Mesenchymal stem cell (in vitro differentiated cells and primary cell): ENCODE results near the gene CCAR1.

Experiments
- DNase-seq: peaks from one replicate; pipeline ENCODE4 v3.0.0-alpha.2; 2013
- H2AFZ ChIP-seq: one replicate; pipeline ENCODE4 v1.6.1; 2013; ENCODE audit warnings: low read depth, mild to moderate bottlenecking, control low read depth, inconsistent platforms, low read length, moderate library complexity
- H2AK5ac ChIP-seq: 2 replicates; pipeline ENCODE4 v1.6.1; 2013; ENCODE audit warnings: low read length, moderate library complexity, mild to moderate bottlenecking, inconsistent platforms; ENCODE audit not compliant: severe bottlenecking
- H2BK120ac ChIP-seq: one replicate; pipeline ENCODE4 v1.6.1; 2013; ENCODE audit warnings: low read depth, mild to moderate bottlenecking, inconsistent platforms, low read length, moderate library complexity
- H2BK12ac ChIP-seq, 2 experiments: one replicate each; pipeline ENCODE4 v1.6.1; 2013; ENCODE audit warnings: inconsistent platforms in 2 of 2, low read length in 2 of 2, mild to moderate bottlenecking in 2 of 2, moderate library complexity in 2 of 2, control low read depth in 1 of 2
- H2BK15ac ChIP-seq: one replicate; pipeline ENCODE4 v1.6.1; 2013; ENCODE audit warnings: mild to moderate bottlenecking, low read depth, inconsistent platforms; ENCODE audit not compliant: poor library complexity, severe bottlenecking
- H2BK5ac ChIP-seq: 2 replicates; pipeline ENCODE4 v1.6.1; 2013; ENCODE audit warnings: low read depth, mild to moderate bottlenecking, low read length, control low read depth, inconsistent platforms; ENCODE audit not compliant: poor library complexity, severe bottlenecking
- H3K14ac ChIP-seq, 2 experiments: one replicate each; pipeline ENCODE4 v1.6.1; 2013; ENCODE audit warnings: inconsistent platforms in 2 of 2, low read length in 2 of 2, control low read depth in 1 of 2, mild to moderate bottlenecking in 1 of 2, moderate library complexity in 1 of 2
- H3K18ac ChIP-seq, 2 experiments: one replicate each; pipeline ENCODE4 v1.6.1; 2013; ENCODE audit warnings: inconsistent platforms in 2 of 2, low read length in 2 of 2, control low read depth in 1 of 2, low read depth in 1 of 2, mild to moderate bottlenecking in 1 of 2
- H3K23ac ChIP-seq, 2 experiments: one replicate each; pipeline ENCODE4 v1.6.1; 2013; ENCODE audit warnings: inconsistent platforms in 2 of 2, low read length in 2 of 2, mild to moderate bottlenecking in 2 of 2, moderate library complexity in 2 of 2, control low read depth in 1 of 2
- H3K27ac ChIP-seq: 2 replicates; pipeline ENCODE4 v1.5.1; 2013; ENCODE audit warnings: mild to moderate bottlenecking, moderate library complexity, low read length, control low read depth, inconsistent platforms; ENCODE audit not compliant: poor library complexity, severe bottlenecking
- H3K27me3 ChIP-seq, 2 experiments: 2 replicates each; pipeline versions ENCODE4 v1.6.1 to v1.7.0; 2013; ENCODE audit warnings: low read length in 2 of 2, mild to moderate bottlenecking in 2 of 2, moderate library complexity in 2 of 2, control low read depth in 1 of 2, inconsistent platforms in 1 of 2; ENCODE audit not compliant: control insufficient read depth in 1 of 2, insufficient read depth in 1 of 2
- H3K36me3 ChIP-seq, 2 experiments: 2 replicates each; pipeline versions ENCODE4 v1.6.1 to v1.7.0; 2013; ENCODE audit warnings: low read length in 2 of 2, control low read depth in 1 of 2, inconsistent platforms in 1 of 2, low read depth in 1 of 2, mild to moderate bottlenecking in 1 of 2; ENCODE audit not compliant: insufficient read depth in 2 of 2, control insufficient read depth in 1 of 2
- H3K4ac ChIP-seq, 2 experiments: one replicate each; pipeline ENCODE4 v1.6.1; 2013; ENCODE audit warnings: inconsistent platforms in 2 of 2, low read length in 2 of 2, mild to moderate bottlenecking in 2 of 2, moderate library complexity in 2 of 2, control low read depth in 1 of 2, low read depth in 1 of 2
- H3K4me1 ChIP-seq: 2 replicates; pipeline ENCODE4 v1.6.1; 2013; ENCODE audit warnings: low read depth, low read length, control low read depth; ENCODE audit not compliant: control insufficient read depth, insufficient read depth
- H3K4me2 ChIP-seq: 2 replicates; pipeline ENCODE4 v1.6.1; 2013; ENCODE audit warnings: low read length, mild to moderate bottlenecking, inconsistent platforms; ENCODE audit not compliant: poor library complexity, severe bottlenecking
- H3K4me3 ChIP-seq, 2 experiments: 2 replicates each; pipeline versions ENCODE4 v1.5.1 to v1.7.0; 2013; ENCODE audit warnings: low read length in 2 of 2, mild to moderate bottlenecking in 2 of 2, control low read depth in 1 of 2, low read depth in 1 of 2; ENCODE audit not compliant: insufficient read depth in 1 of 2
- H3K79me1 ChIP-seq: replicated peaks from 2 replicates; pipeline ENCODE4 v1.6.1; 2013; ENCODE audit warnings: mild to moderate bottlenecking, control low read depth, low read length, inconsistent platforms; ENCODE audit not compliant: poor library complexity, severe bottlenecking
- H3K9ac ChIP-seq: 2 replicates; pipeline ENCODE4 v1.7.0; 2013; ENCODE audit warnings: mild to moderate bottlenecking, low read length, moderate library complexity
- H3K9me3 ChIP-seq: 2 replicates; pipeline ENCODE4 v1.7.0; 2013; ENCODE audit warnings: mild to moderate bottlenecking, low read length; ENCODE audit not compliant: control insufficient read depth
- H4K8ac ChIP-seq: one replicate; pipeline ENCODE4 v1.6.1; 2013; ENCODE audit warnings: inconsistent platforms, mild to moderate bottlenecking, low read length, moderate library complexity
- H4K91ac ChIP-seq: one replicate; pipeline ENCODE4 v1.6.1; 2013; ENCODE audit warnings: mild to moderate bottlenecking, low read length, inconsistent platforms
- WGBS: methylation state at CpG from one replicate; pipeline ENCODE4 v1.1.7; 2013; ENCODE audit warnings: mixed read lengths; 5-methylcytosine and 5-hydroxymethylcytosine counted together

The CCAR1 gene

DNA sequence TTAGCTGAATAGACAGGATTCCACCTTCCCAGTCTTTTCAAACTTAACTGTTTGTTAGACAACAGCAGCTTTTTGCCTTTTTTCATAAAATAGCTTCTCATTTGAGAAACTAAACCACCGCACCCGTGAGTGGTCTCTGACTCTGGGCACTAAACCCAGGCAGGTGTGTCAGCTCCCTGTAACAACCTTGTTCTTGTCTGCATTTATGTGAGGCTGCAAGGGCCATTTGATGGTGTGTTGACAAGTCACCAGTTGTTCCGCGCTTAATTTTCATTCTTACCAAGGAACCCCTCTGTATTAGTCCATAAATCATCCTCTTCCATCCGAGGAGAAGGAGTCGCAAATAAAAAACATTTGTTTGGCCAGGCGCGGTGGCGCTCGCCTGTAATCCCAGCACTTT, 107.8 kb downstream of the CCAR1 start:
- Histone ChIP-seq H3K9me3 (no peaks in the 10 kb centered on the region), H2AK5ac (no peak overlapping the region), H4K91ac (no peak overlapping the region), H3K4me3 (no peak overlapping the region), H2BK15ac (no peak overlapping the region), H3K4me1 (peaks cover 12% of the 10 kb centered on the region), H4K8ac (no peak overlapping the region), H2BK12ac (no peak overlapping the region), H3K79me1 (no peaks in the 10 kb centered on the region), H3K27me3 (peaks cover 20 to 50% of the 10 kb centered on the region in 2 experiments), H3K9ac (no peak overlapping the region), H2BK5ac (no peak overlapping the region), H3K14ac (no peak overlapping the region), H3K27ac (no peak overlapping the region), H3K4me2 (no peak overlapping the region), H3K36me3 (no peaks in the 10 kb centered on the region), H3K23ac (no peak overlapping the region), H3K4ac (no peak overlapping the region), H3K18ac (no peak overlapping the region), H2BK120ac (no peak overlapping the region), H2AFZ (no peak overlapping the region)
- DNase-seq = peak; percentile 1
- WGBS = 88% methylated on average over 10 of the region's 10 CpGs

DNA sequence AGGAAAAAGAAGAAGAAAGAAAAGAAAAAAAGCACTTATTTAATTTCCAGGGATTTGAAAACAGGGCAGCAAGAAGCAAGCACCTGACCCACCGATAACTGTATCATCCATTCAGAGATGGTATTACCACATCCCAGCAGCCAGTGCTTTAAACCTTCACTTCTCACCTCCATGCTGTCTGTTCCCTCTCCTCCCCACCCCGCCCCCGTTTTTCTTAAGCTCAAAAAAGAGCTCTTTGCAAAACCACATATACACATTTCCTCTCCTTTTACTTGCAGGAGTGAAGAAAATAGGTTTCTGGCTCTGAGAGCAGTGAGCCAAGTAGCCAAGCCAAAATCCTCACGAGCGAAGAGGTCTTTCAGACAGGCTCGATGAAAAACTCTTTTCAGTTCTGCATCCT, 108.5 kb downstream of the CCAR1 start:
- no peak overlapping the region for H2BK15ac ChIP-seq
- no peak overlapping the region for H3K9ac ChIP-seq
- no peak overlapping the region for H4K91ac ChIP-seq
- no peak overlapping the region for H2BK12ac ChIP-seq
- DNase-seq = no peak
- H3K4ac ChIP-seq = no peak overlapping the region
- H3K23ac ChIP-seq = no peak overlapping the region
- no peak overlapping the region for H2BK5ac ChIP-seq
- H3K27me3 ChIP-seq = peaks cover 20 to 52% of the 10 kb centered on the region in 2 experiments
- peaks cover 12% of the 10 kb centered on the region for H3K4me1 ChIP-seq
- H3K18ac ChIP-seq = no peak overlapping the region
- no peaks in the 10 kb centered on the region for H3K79me1 ChIP-seq
- H3K4me3 ChIP-seq = no peak overlapping the region
- 93% methylated on average over 4 of the region's 6 CpGs for whole genome bisulfite sequencing
- no peak overlapping the region for H3K27ac ChIP-seq
- no peak overlapping the region for H2AFZ ChIP-seq
- H3K4me2 ChIP-seq = no peak overlapping the region
- no peak overlapping the region for H2AK5ac ChIP-seq
- no peak overlapping the region for H4K8ac ChIP-seq
- H3K14ac ChIP-seq = no peak overlapping the region
- H2BK120ac ChIP-seq = no peak overlapping the region
- no peaks in the 10 kb centered on the region for H3K9me3 ChIP-seq
- H3K36me3 ChIP-seq = no peaks in the 10 kb centered on the region

DNA sequence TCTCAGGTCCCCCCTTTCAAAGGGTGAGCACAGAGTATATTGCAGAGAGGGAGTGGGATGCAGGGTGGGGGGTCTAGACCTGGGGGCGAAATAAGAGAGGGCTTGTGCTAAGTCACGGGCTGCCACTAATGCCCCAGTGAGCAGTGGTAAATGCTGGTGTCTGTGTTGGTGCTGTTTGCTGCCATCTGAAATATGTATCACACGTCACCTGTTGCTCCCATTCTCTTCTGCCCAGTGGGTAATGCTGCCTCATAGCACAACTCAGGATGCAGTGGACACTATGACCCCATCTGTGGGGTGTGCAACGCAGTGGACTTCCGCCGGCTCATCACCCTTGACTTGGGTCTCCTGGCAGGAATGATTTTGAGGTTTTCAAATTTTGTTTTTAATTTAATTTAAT, 108.9 kb downstream of the CCAR1 start:
- Histone ChIP-seq H3K4me3 (no peak overlapping the region), H3K4me2 (no peak overlapping the region), H3K9ac (no peak overlapping the region), H2BK15ac (no peak overlapping the region), H2AFZ (no peak overlapping the region), H3K18ac (no peak overlapping the region), H2BK120ac (no peak overlapping the region), H3K36me3 (no peaks in the 10 kb centered on the region), H3K9me3 (no peaks in the 10 kb centered on the region), H3K14ac (no peak overlapping the region), H3K23ac (no peak overlapping the region), H3K4me1 (peaks cover 12% of the 10 kb centered on the region), H2BK5ac (no peak overlapping the region), H4K91ac (no peak overlapping the region), H3K27me3 (peaks cover 20 to 49% of the 10 kb centered on the region in 2 experiments), H3K27ac (no peak overlapping the region), H3K4ac (no peak overlapping the region), H2BK12ac (no peak overlapping the region), H4K8ac (no peak overlapping the region), H2AK5ac (no peak overlapping the region), H3K79me1 (no peaks in the 10 kb centered on the region)
- no peak for DNase-seq
- WGBS = 93% methylated on average over 6 of the region's 6 CpGs

- H3K4me3 ChIP-seq = no peak overlapping the region
- H3K14ac ChIP-seq = no peak overlapping the region
- peaks cover 7% of the 10 kb centered on the region for H3K4me1 ChIP-seq
- no peak overlapping the region for H3K4me2 ChIP-seq
- no peak overlapping the region for H4K8ac ChIP-seq
- H3K9ac ChIP-seq = no peak overlapping the region
- no peak overlapping the region for H3K4ac ChIP-seq
- no peaks in the 10 kb centered on the region for H3K36me3 ChIP-seq
- H3K79me1 ChIP-seq = no peaks in the 10 kb centered on the region
- H3K9me3 ChIP-seq = no peaks in the 10 kb centered on the region
- no peak overlapping the region for H3K18ac ChIP-seq
- no peak overlapping the region for H2BK15ac ChIP-seq
- WGBS = 82% methylated on average over 5 of the region's 5 CpGs
- H2BK5ac ChIP-seq = no peak overlapping the region
- no peak overlapping the region for H3K27ac ChIP-seq
- peaks cover 18 to 48% of the 10 kb centered on the region in 2 experiments for H3K27me3 ChIP-seq
- H4K91ac ChIP-seq = no peak overlapping the region
- no peak overlapping the region for H2AFZ ChIP-seq
- no peak overlapping the region for H2BK12ac ChIP-seq
- DNase-seq = no peak
- H2AK5ac ChIP-seq = no peak overlapping the region
- no peak overlapping the region for H3K23ac ChIP-seq
- H2BK120ac ChIP-seq = no peak overlapping the region
Observed at GRCh38 chr10:68831961-68832455, 111.0 kb downstream of the CCAR1 start.
